ENCODE measurements around the gene AFTPH. TPM values are rescaled to one million over a fixed set of nuclear protein-coding genes. Genes with fewer than 3 reads are reported as not detected.

The AFTPH gene
- total RNA-seq, 1 donor from 2014 or later = 16.0 TPM

DNA sequence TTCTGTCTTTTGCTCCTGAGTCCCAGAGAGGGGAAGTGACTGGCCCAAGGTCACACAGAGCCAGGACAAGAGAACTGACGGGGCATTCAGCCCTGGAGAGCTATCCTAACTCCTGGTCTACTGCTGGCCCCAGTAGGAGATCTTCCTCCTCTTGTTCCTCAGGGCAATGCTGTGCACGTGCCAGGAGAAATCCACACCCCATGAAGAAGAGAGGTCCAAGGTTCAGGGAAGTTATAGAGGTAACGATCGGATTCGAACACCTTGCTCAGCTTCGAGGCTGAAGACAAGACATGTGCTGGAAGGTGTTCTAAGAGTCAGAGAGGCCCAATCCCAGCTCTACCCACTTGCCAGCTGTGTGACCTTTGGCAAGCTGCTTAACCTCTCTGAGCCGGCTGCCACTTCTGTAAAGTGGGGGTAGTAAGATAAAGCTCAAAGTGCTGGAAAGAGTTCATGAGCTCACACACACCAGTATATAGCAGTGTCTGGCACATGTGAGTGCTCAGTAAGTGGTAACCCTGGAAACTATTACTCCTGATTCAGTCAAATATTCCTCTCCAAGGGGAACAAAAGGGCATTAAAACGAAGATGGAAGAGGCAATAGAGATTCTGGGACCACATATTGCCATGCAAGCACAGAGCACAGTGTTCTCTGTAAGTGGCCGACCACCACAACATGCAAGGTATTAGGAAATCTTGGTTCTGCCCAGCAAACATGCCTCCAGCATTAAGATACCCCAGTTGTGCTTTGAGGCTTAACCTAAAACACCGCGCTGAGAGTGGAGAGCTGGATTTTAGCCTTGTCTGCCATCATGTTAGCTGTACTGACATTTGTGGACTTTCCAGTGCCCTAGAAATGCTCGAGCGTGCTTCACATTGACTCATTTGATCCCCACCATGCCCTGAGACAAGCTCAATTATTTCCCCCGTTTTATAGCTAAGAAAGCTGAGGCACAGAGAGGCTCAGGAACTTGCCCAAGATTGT, 104.0 kb downstream of the AFTPH start:
- no peaks in the 10 kb centered on the region for H3K9me3 ChIP-seq (ENCODE audit: insufficient read depth, low read depth, low read length)
- DNase-seq (ENCODE audit: low read depth) = no peak
- no peak overlapping the region for H3K9ac ChIP-seq (ENCODE audit: low read length)
- no peaks in the 10 kb centered on the region for H3K9me3 Mint-ChIP-seq (ENCODE audit: unreplicated experiment)
- peaks cover 8% of the 10 kb centered on the region for H3K27me3 Mint-ChIP-seq (ENCODE audit: low read depth, unreplicated experiment)
- no peak overlapping the region for H3K4me3 Mint-ChIP-seq (ENCODE audit: unreplicated experiment)
- no peak for FAIRE-seq
- no peak overlapping the region for H3K4me2 ChIP-seq (ENCODE audit: low read length)
- H3K79me2 ChIP-seq (ENCODE audit: insufficient read depth, low read length) = peaks cover 5% of the 10 kb centered on the region
- no peak overlapping the region for H3K4me3 ChIP-seq (ENCODE audit: insufficient read depth, low read depth, low read length)
- peaks cover 3% of the 10 kb centered on the region for H3K4me1 ChIP-seq (ENCODE audit: insufficient read depth, low read length)
- no peak overlapping the region for H3K27ac ChIP-seq (ENCODE audit: low read depth, low read length)
- H3K27ac Mint-ChIP-seq (ENCODE audit: unreplicated experiment) = no peak overlapping the region
- peaks cover 39% of the 10 kb centered on the region for H4K20me1 ChIP-seq (ENCODE audit: insufficient read depth, low read length)
- no peaks in the 10 kb centered on the region for H3K27me3 ChIP-seq (ENCODE audit: insufficient read depth, low read length)
- H3K36me3 ChIP-seq (ENCODE audit: insufficient read depth, low read length) = peaks cover 6% of the 10 kb centered on the region
- no peak for TF ChIP-seq EZH2 (IDR thresholded peaks at IDR 0.05; ENCODE audit: insufficient read depth, low read length)
- TF ChIP-seq, protein P1, sequence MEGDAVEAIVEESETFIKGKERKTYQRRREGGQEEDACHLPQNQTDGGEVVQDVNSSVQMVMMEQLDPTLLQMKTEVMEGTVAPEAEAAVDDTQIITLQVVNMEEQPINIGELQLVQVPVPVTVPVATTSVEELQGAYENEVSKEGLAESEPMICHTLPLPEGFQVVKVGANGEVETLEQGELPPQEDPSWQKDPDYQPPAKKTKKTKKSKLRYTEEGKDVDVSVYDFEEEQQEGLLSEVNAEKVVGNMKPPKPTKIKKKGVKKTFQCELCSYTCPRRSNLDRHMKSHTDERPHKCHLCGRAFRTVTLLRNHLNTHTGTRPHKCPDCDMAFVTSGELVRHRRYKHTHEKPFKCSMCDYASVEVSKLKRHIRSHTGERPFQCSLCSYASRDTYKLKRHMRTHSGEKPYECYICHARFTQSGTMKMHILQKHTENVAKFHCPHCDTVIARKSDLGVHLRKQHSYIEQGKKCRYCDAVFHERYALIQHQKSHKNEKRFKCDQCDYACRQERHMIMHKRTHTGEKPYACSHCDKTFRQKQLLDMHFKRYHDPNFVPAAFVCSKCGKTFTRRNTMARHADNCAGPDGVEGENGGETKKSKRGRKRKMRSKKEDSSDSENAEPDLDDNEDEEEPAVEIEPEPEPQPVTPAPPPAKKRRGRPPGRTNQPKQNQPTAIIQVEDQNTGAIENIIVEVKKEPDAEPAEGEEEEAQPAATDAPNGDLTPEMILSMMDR (IDR thresholded peaks at IDR 0.05; ENCODE audit: insufficient read depth, low read depth, low read length) = no peak
- no peak overlapping the region for H2AFZ ChIP-seq (ENCODE audit: low read depth, low read length)
- peaks cover 15% of the 10 kb centered on the region for H3K36me3 Mint-ChIP-seq (ENCODE audit: low read depth, unreplicated experiment)
- H3K4me1 Mint-ChIP-seq (ENCODE audit: low read depth, unreplicated experiment) = peaks cover 4% of the 10 kb centered on the region

- Mint-ChIP-seq H3K36me3 (ENCODE audit: low read depth, unreplicated experiment) (peaks cover 16% of the 10 kb centered on the region), H3K27me3 (ENCODE audit: low read depth, unreplicated experiment) (no peaks in the 10 kb centered on the region), H3K4me1 (ENCODE audit: low read depth, unreplicated experiment) (peaks cover 2% of the 10 kb centered on the region), H3K4me3 (ENCODE audit: unreplicated experiment) (no peak overlapping the region), H3K9me3 (ENCODE audit: unreplicated experiment) (no peaks in the 10 kb centered on the region), H3K27ac (ENCODE audit: unreplicated experiment) (no peak overlapping the region)
- TF ChIP-seq, protein P1 (IDR thresholded peaks at IDR 0.05; ENCODE audit: insufficient read depth, low read depth, low read length) = no peak
- no peak for TF ChIP-seq EZH2 (IDR thresholded peaks at IDR 0.05; ENCODE audit: insufficient read depth, low read length)
- H3K27ac ChIP-seq (ENCODE audit: low read depth, low read length) = no peak overlapping the region
- DNase-seq (ENCODE audit: low read depth) (no peak), FAIRE-seq (no peak)
- H3K4me2 ChIP-seq (ENCODE audit: low read length) = no peak overlapping the region
- H3K4me3 ChIP-seq (ENCODE audit: insufficient read depth, low read depth, low read length) = no peak overlapping the region
- H3K9me3 ChIP-seq (ENCODE audit: insufficient read depth, low read depth, low read length) = no peaks in the 10 kb centered on the region
- peaks cover 48% of the 10 kb centered on the region for H4K20me1 ChIP-seq (ENCODE audit: insufficient read depth, low read length)
- no peak overlapping the region for H2AFZ ChIP-seq (ENCODE audit: low read depth, low read length)
- peaks cover 12% of the 10 kb centered on the region for H3K36me3 ChIP-seq (ENCODE audit: insufficient read depth, low read length)
- H3K79me2 ChIP-seq (ENCODE audit: insufficient read depth, low read length) = peaks cover 12% of the 10 kb centered on the region
- no peaks in the 10 kb centered on the region for H3K4me1 ChIP-seq (ENCODE audit: insufficient read depth, low read length)
- H3K9ac ChIP-seq (ENCODE audit: low read length) = no peak overlapping the region
- no peaks in the 10 kb centered on the region for H3K27me3 ChIP-seq (ENCODE audit: insufficient read depth, low read length)
Measured at GRCh38 chr2:64629329-64629781, 105.2 kb downstream of the AFTPH start.

DNA sequence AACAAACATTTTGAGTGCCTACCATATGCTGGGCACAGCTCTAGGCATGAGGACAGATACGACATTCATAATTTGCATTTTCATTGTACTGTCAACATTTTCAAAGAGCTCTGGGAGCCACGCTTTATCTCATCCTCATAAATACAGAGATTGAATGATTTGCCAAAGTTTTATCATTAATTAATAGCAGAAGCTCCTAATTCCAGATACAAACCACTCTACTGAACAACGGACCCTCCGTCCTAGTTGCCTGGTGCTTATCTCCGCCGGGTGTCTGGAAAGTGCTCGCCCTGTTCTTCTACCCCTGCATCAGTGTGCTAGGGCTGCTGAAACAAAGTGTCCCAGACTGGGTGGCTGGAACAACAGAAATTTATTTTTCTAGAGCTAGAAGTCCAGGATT, 105.7 kb downstream of the AFTPH start:
- no peaks in the 10 kb centered on the region for H3K27me3 ChIP-seq (ENCODE audit: insufficient read depth, low read length)
- H3K4me3 Mint-ChIP-seq (ENCODE audit: unreplicated experiment) = no peak overlapping the region
- peaks cover 16% of the 10 kb centered on the region for H3K79me2 ChIP-seq (ENCODE audit: insufficient read depth, low read length)
- H3K4me2 ChIP-seq (ENCODE audit: low read length) = no peak overlapping the region
- FAIRE-seq (no peak), DNase-seq (ENCODE audit: low read depth) (no peak)
- H3K4me3 ChIP-seq (ENCODE audit: insufficient read depth, low read depth, low read length) = no peak overlapping the region
- peaks cover 54% of the 10 kb centered on the region for H4K20me1 ChIP-seq (ENCODE audit: insufficient read depth, low read length)
- no peaks in the 10 kb centered on the region for H3K27me3 Mint-ChIP-seq (ENCODE audit: low read depth, unreplicated experiment)
- peaks cover 18% of the 10 kb centered on the region for H3K36me3 ChIP-seq (ENCODE audit: insufficient read depth, low read length)
- H3K9me3 Mint-ChIP-seq (ENCODE audit: unreplicated experiment) = no peaks in the 10 kb centered on the region
- no peaks in the 10 kb centered on the region for H3K9me3 ChIP-seq (ENCODE audit: insufficient read depth, low read depth, low read length)
- TF ChIP-seq, protein P1 (IDR thresholded peaks at IDR 0.05; ENCODE audit: insufficient read depth, low read depth, low read length) = no peak
- no peak for TF ChIP-seq EZH2 (IDR thresholded peaks at IDR 0.05; ENCODE audit: insufficient read depth, low read length)
- H3K4me1 ChIP-seq (ENCODE audit: insufficient read depth, low read length) = no peaks in the 10 kb centered on the region
- peaks cover 18% of the 10 kb centered on the region for H3K36me3 Mint-ChIP-seq (ENCODE audit: low read depth, unreplicated experiment)
- H2AFZ ChIP-seq (ENCODE audit: low read depth, low read length) = no peak overlapping the region
- H3K9ac ChIP-seq (ENCODE audit: low read length) = no peak overlapping the region
- H3K27ac Mint-ChIP-seq (ENCODE audit: unreplicated experiment) = no peak overlapping the region
- H3K4me1 Mint-ChIP-seq (ENCODE audit: low read depth, unreplicated experiment) = peaks cover 2% of the 10 kb centered on the region
- no peak overlapping the region for H3K27ac ChIP-seq (ENCODE audit: low read depth, low read length)

Measured in astrocyte (in vitro differentiated cells and primary cell).